H1 (cell line): ENCODE data around the gene DYNC1I1.

Source experiments
- BACH1 ChIP-seq: IDR thresholded peaks from 2 replicates; pipeline ENCODE4 v1.6.1; 2012; ENCODE audit warnings: low read length, improper control_type of control experiment
- CHD2 ChIP-seq: IDR thresholded peaks from 2 replicates; pipeline ENCODE4 v1.6.1; 2012; ENCODE audit warnings: low read length, improper control_type of control experiment
- CTCF ChIP-seq, 3 experiments: IDR thresholded peaks; 1 replicate in 2 of 3; 2 replicates in 1 of 3; pipeline versions ENCODE4 v1.5.1 to v1.6.1; 2011; ENCODE audit warnings: low read length in 3 of 3, mild to moderate bottlenecking in 3 of 3, inconsistent platforms in 2 of 3, low read depth in 1 of 3, moderate library complexity in 1 of 3; ENCODE audit not compliant: insufficient read depth in 1 of 3; ENCODE audit errors: control extremely low read depth in 1 of 3
- GABPA ChIP-seq: IDR thresholded peaks from 2 replicates; pipeline ENCODE4 v1.6.1; 2011; ENCODE audit warnings: mild to moderate bottlenecking, low read length, moderate library complexity, borderline replicate concordance; ENCODE audit not compliant: insufficient read depth
- MAFK ChIP-seq: IDR thresholded peaks from 2 replicates; pipeline ENCODE4 v1.6.1; 2012; ENCODE audit warnings: low read depth, mild to moderate bottlenecking, improper control_type of control experiment, low read length
- POLR2A ChIP-seq, 2 experiments: IDR thresholded peaks; 1 replicate in 1 of 2; 2 replicates in 1 of 2; pipeline ENCODE4 v1.6.1; 2011; ENCODE audit warnings: low read depth in 2 of 2, low read length in 2 of 2, mild to moderate bottlenecking in 2 of 2; ENCODE audit errors: control extremely low read depth in 1 of 2
- POLR2AphosphoS5 ChIP-seq: IDR thresholded peaks from 2 replicates; pipeline ENCODE4 v1.6.1; 2011; ENCODE audit warnings: low read depth, low read length
- SP1 ChIP-seq: IDR thresholded peaks from 2 replicates; pipeline ENCODE4 v1.6.1; 2011; ENCODE audit warnings: low read depth, low read length
- USF2 ChIP-seq: IDR thresholded peaks from 2 replicates; pipeline ENCODE4 v1.6.1; 2011; ENCODE audit warnings: low read length, improper control_type of control experiment
- YY1 ChIP-seq: IDR thresholded peaks from 2 replicates; pipeline ENCODE4 v1.6.1; 2011; ENCODE audit warnings: low read depth, mild to moderate bottlenecking, low read length
- ZNF274 ChIP-seq: IDR thresholded peaks from 2 replicates; pipeline ENCODE4 v1.7.0; 2012; ENCODE audit warnings: low read length, borderline replicate concordance; ENCODE audit errors: extremely low read depth
- TF ChIP-seq, protein P1 (sequence below): IDR thresholded peaks from 2 replicates; pipeline ENCODE4 v1.6.1; 2012; ENCODE audit warnings: inconsistent platforms

DNA sequence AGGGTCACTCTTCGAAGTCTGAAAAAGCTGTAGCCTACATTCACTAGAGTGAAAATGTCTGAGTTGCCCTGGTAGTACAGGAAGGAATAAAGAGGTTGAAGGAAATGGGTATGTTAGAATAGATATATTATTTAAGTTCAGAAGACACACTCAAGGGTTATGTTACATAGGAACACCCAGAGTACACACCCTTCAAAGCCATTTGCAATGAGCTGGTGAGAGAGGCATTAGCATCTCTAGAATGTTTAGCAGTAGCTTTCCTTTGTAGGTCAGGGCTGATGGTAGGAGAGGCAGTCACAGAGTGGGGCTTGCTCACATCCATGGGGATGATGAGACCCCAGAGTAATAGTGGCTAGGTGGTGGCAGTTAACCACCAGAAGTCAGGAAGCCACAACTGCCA is 328.4 kb downstream of the DYNC1I1 start:
- TF ChIP-seq YY1, result no peak
- TF ChIP-seq, protein P1, sequence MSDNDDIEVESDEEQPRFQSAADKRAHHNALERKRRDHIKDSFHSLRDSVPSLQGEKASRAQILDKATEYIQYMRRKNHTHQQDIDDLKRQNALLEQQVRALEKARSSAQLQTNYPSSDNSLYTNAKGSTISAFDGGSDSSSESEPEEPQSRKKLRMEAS, result no peak
- no peak for TF ChIP-seq POLR2A (IDR thresholded peaks at IDR 0.05; ENCODE audit: control extremely low read depth in 1 of 2, low read depth in 2 of 2, low read length in 2 of 2)
- no peak for TF ChIP-seq CTCF (IDR thresholded peaks at IDR 0.05; ENCODE audit: control extremely low read depth in 1 of 3, insufficient read depth in 1 of 3, low read depth in 1 of 3, low read length in 3 of 3)
- no peak for TF ChIP-seq ZNF274
- TF ChIP-seq MAFK, result no peak
- TF ChIP-seq GABPA, result no peak
- no peak for TF ChIP-seq SP1
- no peak for TF ChIP-seq BACH1
- no peak for TF ChIP-seq USF2
- no peak for TF ChIP-seq POLR2AphosphoS5
- TF ChIP-seq CHD2, result no peak
